ENCODE data around the gene NOC2L. TPM values are rescaled to one million over a fixed set of nuclear protein-coding genes. Genes with fewer than 3 reads are reported as not detected.

Gene NOC2L
- total and polyA plus RNA-seq, 9 of the 15 experiments (the other 6 are each of a cell fraction or from before 2014, with no cell fraction given), result 4.0 to 410 (median 200) TPM

DNA sequence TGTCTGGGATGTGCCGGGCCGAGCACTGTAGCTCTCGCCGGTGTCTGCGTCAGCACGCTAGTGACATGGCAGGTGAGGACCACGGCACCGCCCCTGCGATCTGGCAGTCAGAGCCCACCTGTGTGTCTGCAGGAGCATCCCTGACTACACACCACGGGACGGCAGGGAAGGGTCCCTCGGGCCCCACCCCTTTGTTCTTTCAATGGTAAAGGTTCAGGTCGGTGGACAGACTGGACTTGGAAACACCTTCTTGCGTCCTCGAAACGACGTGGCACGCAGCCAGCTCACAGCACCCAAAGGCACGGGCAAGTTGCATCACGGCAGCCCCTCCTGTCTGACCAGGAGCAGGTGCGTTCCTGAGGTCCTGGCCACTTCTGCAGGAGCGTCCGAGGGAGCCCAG lies 39.0 kb downstream of the NOC2L start:
- Histone ChIP-seq H4K20me1 (replicated peaks; ENCODE audit: control insufficient read depth, insufficient read depth, low read length) (peaks cover 49% of the 10 kb centered on the region), H3K9ac (ENCODE audit: insufficient read depth in 1 of 2, low read depth in 2 of 2, low read length in 2 of 2) (peak overlapping the region in 1 of 2 experiments; percentile 15; a peak in 1 of 4 replicates), H3K27me3 (ENCODE audit: control insufficient read depth in 2 of 2, insufficient read depth in 2 of 2, low read length in 2 of 2) (peaks cover 36 to 79% of the 10 kb centered on the region in 2 experiments), H3K27ac (ENCODE audit: extremely low read depth, low read depth, low read length) (no peak overlapping the region), H3K9me3 (replicated peaks; ENCODE audit: control insufficient read depth, insufficient read depth, low read depth, low read length) (no peaks in the 10 kb centered on the region), H3K36me3 (ENCODE audit: control insufficient read depth, insufficient read depth, low read length) (no peaks in the 10 kb centered on the region), H3K4me2 (ENCODE audit: insufficient read depth, low read length) (no peak overlapping the region), H3K9me1 (ENCODE audit: control insufficient read depth, insufficient read depth, low read length) (no peaks in the 10 kb centered on the region), H3K4me3 (no peak overlapping the region), H2AFZ (ENCODE audit: low read depth, low read length) (no peak overlapping the region), H3K79me2 (ENCODE audit: control insufficient read depth, insufficient read depth, low read length) (no peaks in the 10 kb centered on the region), H3K4me1 (replicated peaks in 1 of 2; ENCODE audit: control insufficient read depth in 2 of 2, insufficient read depth in 2 of 2, low read length in 2 of 2) (peaks cover 21 to 95% of the 10 kb centered on the region in 2 experiments)
- no TSS peak for BruUV-seq (replicated peaks)
- intact Hi-C loops (cut with micrococcal nuclease) (loop anchor here (5.0 kb wide), 1 partner anchor 142 kb away; no protein-coding TSS in a partner anchor), in situ Hi-C loops (cut with MboI) (no loop called here)
- no peak for TF ChIP-seq ZKSCAN8 (CRISPR knock-in tag; IDR thresholded peaks at IDR 0.05)
- peak; percentile 53 for TF ChIP-seq NFIC (IDR thresholded peaks at IDR 0.05)
- CTCF ChIA-PET (ENCODE audit: low intra/inter-chr PET ratio), result interaction anchor here (0.6 kb wide), 1 partner anchor 15 kb away, joined by 6 read pairs; no protein-coding TSS in a partner anchor
- FAIRE-seq, result no peak
- no peak for ATAC-seq
- no peak for DNase-seq (ENCODE audit: extremely low read depth in 1 of 4, low spot score in 3 of 4)
- POLR2A ChIA-PET, result interaction anchor here (0.6 to 2.7 kb wide), 6 partner anchors 10 to 230 kb away, joined by 3 to 11 read pairs (median 5); no protein-coding TSS in a partner anchor
- WGBS (ENCODE audit: insufficient coverage, low coverage, missing lambda C conversion rate), result 12% methylated on average over 23 of the region's 23 CpGs

DNA sequence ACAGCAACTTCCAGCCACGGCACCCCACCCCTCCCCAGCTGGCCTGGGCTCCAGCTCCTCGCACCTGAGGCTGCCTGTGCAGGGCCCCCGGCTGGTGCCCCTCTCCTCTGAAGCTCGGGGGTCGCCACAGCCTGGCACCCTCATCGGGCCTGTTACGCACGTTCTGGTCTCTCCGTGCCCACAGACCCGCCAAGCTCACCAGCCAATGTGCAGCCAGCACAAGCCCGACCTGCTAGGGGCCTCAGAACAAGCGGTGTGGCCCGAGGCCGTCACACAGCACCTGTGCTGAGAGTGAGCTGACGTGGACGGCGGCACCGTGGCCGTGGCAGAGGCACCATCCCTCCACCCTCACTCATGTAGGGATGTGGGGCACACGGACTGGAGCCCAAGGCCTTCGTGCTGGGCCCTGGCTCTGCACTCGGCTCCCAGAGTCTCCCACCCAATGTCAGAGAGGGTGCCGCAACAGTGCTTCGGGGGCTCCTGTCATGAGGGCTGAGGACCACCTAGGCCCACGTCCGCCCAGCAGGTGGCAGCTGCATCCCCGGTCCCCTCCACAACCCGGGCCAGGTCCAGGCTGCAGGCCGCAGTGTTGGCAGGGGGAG lies 39.7 kb downstream of the NOC2L start:
- in situ Hi-C loops (cut with MboI), result no loop called here
- H3K4me3 ChIP-seq, result no peak overlapping the region
- H3K9ac ChIP-seq (ENCODE audit: insufficient read depth in 1 of 2, low read depth in 2 of 2, low read length in 2 of 2), result no peak overlapping the region; a peak in 1 of 4 replicates
- H2AFZ ChIP-seq (ENCODE audit: low read depth, low read length), result no peak overlapping the region
- ATAC-seq (no peak), DNase-seq (ENCODE audit: extremely low read depth in 1 of 4, low spot score in 3 of 4) (no peak), FAIRE-seq (no peak)
- ChIA-PET CTCF (ENCODE audit: low intra/inter-chr PET ratio) (no interaction called here), POLR2A (interaction anchor here (0.7 to 2.7 kb wide), 5 partner anchors 10 to 19 kb away, joined by 3 to 11 read pairs (median 7); no protein-coding TSS in a partner anchor)
- H3K79me2 ChIP-seq (ENCODE audit: control insufficient read depth, insufficient read depth, low read length), result no peaks in the 10 kb centered on the region
- H3K9me1 ChIP-seq (ENCODE audit: control insufficient read depth, insufficient read depth, low read length), result no peaks in the 10 kb centered on the region
- no TSS peak for BruUV-seq (replicated peaks)
- TF ChIP-seq THRAP3 (IDR thresholded peaks at IDR 0.05; ENCODE audit: borderline replicate concordance) (no peak), PRPF4 (IDR thresholded peaks at IDR 0.05; ENCODE audit: insufficient read depth, low read depth, low read length, poor library complexity, severe bottlenecking) (no peak), BRD9 (IDR thresholded peaks at IDR 0.05; ENCODE audit: low read depth, partially characterized antibody) (no peak), NR2C2 (CRISPR knock-in tag; IDR thresholded peaks at IDR 0.05) (0 out of 2 replicates have a peak, but pooled peaks have one; percentile 26), NR2C2 (tag; IDR thresholded peaks at IDR 0.05) (no peak), KLF16 (IDR thresholded peaks at IDR 0.05) (no peak)
- TF ChIP-seq, protein P1, sequence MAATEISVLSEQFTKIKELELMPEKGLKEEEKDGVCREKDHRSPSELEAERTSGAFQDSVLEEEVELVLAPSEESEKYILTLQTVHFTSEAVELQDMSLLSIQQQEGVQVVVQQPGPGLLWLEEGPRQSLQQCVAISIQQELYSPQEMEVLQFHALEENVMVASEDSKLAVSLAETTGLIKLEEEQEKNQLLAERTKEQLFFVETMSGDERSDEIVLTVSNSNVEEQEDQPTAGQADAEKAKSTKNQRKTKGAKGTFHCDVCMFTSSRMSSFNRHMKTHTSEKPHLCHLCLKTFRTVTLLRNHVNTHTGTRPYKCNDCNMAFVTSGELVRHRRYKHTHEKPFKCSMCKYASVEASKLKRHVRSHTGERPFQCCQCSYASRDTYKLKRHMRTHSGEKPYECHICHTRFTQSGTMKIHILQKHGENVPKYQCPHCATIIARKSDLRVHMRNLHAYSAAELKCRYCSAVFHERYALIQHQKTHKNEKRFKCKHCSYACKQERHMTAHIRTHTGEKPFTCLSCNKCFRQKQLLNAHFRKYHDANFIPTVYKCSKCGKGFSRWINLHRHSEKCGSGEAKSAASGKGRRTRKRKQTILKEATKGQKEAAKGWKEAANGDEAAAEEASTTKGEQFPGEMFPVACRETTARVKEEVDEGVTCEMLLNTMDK (IDR thresholded peaks at IDR 0.05; ENCODE audit: borderline replicate concordance, insufficient read depth, low read depth, low read length, poor library complexity, severe bottlenecking), result peak; percentile 44
- TF ChIP-seq, protein P2, sequence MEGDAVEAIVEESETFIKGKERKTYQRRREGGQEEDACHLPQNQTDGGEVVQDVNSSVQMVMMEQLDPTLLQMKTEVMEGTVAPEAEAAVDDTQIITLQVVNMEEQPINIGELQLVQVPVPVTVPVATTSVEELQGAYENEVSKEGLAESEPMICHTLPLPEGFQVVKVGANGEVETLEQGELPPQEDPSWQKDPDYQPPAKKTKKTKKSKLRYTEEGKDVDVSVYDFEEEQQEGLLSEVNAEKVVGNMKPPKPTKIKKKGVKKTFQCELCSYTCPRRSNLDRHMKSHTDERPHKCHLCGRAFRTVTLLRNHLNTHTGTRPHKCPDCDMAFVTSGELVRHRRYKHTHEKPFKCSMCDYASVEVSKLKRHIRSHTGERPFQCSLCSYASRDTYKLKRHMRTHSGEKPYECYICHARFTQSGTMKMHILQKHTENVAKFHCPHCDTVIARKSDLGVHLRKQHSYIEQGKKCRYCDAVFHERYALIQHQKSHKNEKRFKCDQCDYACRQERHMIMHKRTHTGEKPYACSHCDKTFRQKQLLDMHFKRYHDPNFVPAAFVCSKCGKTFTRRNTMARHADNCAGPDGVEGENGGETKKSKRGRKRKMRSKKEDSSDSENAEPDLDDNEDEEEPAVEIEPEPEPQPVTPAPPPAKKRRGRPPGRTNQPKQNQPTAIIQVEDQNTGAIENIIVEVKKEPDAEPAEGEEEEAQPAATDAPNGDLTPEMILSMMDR (IDR thresholded peaks at IDR 0.05 in 2 of 3, conservative IDR thresholded peaks at IDR 0.05 in 1 of 3; ENCODE audit: insufficient read depth in 2 of 3, low read depth in 1 of 3, low read length in 3 of 3), result peak; percentile 13 to 28 (median 21); a peak in 1 of 6 replicates
- H3K27ac ChIP-seq (ENCODE audit: extremely low read depth, low read depth, low read length), result no peak overlapping the region
- H3K9me3 ChIP-seq (replicated peaks; ENCODE audit: control insufficient read depth, insufficient read depth, low read depth, low read length), result no peaks in the 10 kb centered on the region
- no peaks in the 10 kb centered on the region for H3K36me3 ChIP-seq (ENCODE audit: control insufficient read depth, insufficient read depth, low read length)
- 32% methylated on average over 29 of the region's 29 CpGs for WGBS (ENCODE audit: insufficient coverage, low coverage, missing lambda C conversion rate)
- H4K20me1 ChIP-seq (replicated peaks; ENCODE audit: control insufficient read depth, insufficient read depth, low read length), result peaks cover 49% of the 10 kb centered on the region
- peaks cover 34 to 77% of the 10 kb centered on the region in 2 experiments; a peak in 4 of 5 replicates for H3K27me3 ChIP-seq (ENCODE audit: control insufficient read depth in 2 of 2, insufficient read depth in 2 of 2, low read length in 2 of 2)
- intact Hi-C loops (cut with micrococcal nuclease), result no loop called here
- no peak overlapping the region for H3K4me2 ChIP-seq (ENCODE audit: insufficient read depth, low read length)
- peaks cover 21 to 88% of the 10 kb centered on the region in 2 experiments for H3K4me1 ChIP-seq (replicated peaks in 1 of 2; ENCODE audit: control insufficient read depth in 2 of 2, insufficient read depth in 2 of 2, low read length in 2 of 2)
